Measurements from ENCODE around the gene GAL3ST2. TPM values are rescaled to one million over a fixed set of nuclear protein-coding genes. Genes with fewer than 3 reads are reported as not detected.

GAL3ST2 gene
- polyA plus RNA-seq, 1 donor from 2014 or later, result not detected

GRCh38 chr2:241852116-241852980, 75.7 kb downstream of the GAL3ST2 start:
- H3K4me3 Mint-ChIP-seq, result no peak overlapping the region
- no peak overlapping the region for H3K27ac Mint-ChIP-seq
- no peaks in the 10 kb centered on the region for H3K9me3 Mint-ChIP-seq
- H3K27me3 Mint-ChIP-seq, result peaks cover 1% of the 10 kb centered on the region
- no peaks in the 10 kb centered on the region for H3K36me3 Mint-ChIP-seq
- H3K4me1 Mint-ChIP-seq, result no peaks in the 10 kb centered on the region

- Mint-ChIP-seq H3K27ac (no peak overlapping the region), H3K36me3 (no peaks in the 10 kb centered on the region), H3K4me1 (peaks cover 0 to under 1% (median 0%) of the 10 kb centered on the region in 3 donors), H3K9me3 (no peaks in the 10 kb centered on the region), H3K27me3 (peaks cover 1% of the 10 kb centered on the region), H3K4me3 (no peak overlapping the region)
Observed at GRCh38 chr2:241852981-241853631, 76.5 kb downstream of the GAL3ST2 start.

Other genes with a start within 250 kb of the GAL3ST2 start
- gene BOK, start 218.1 kb upstream of the GAL3ST2 start, polyA plus RNA-seq, result 0.08 TPM
- gene THAP4, start 139.7 kb upstream of the GAL3ST2 start, polyA plus RNA-seq, result 39.6 TPM
- 59.3 TPM for gene ATG4B, start 139.1 kb upstream of the GAL3ST2 start, polyA plus RNA-seq
- gene DTYMK, start 90.0 kb upstream of the GAL3ST2 start, polyA plus RNA-seq, result 40.5 TPM
- gene ING5, start 74.8 kb upstream of the GAL3ST2 start, polyA plus RNA-seq, result 34.0 TPM
- gene D2HGDH, start 42.2 kb upstream of the GAL3ST2 start, polyA plus RNA-seq, result 7.7 TPM
- gene NEU4, start 32.4 kb downstream of the GAL3ST2 start, polyA plus RNA-seq, result not detected
- 0.19 TPM for gene PDCD1, start 82.1 kb downstream of the GAL3ST2 start, polyA plus RNA-seq
- gene RTP5, start 92.9 kb downstream of the GAL3ST2 start, polyA plus RNA-seq, result not detected

Data from IgD-negative memory B cell (primary cell).